ENCODE results near the gene ARID1B.

Gene ARID1B

DNA sequence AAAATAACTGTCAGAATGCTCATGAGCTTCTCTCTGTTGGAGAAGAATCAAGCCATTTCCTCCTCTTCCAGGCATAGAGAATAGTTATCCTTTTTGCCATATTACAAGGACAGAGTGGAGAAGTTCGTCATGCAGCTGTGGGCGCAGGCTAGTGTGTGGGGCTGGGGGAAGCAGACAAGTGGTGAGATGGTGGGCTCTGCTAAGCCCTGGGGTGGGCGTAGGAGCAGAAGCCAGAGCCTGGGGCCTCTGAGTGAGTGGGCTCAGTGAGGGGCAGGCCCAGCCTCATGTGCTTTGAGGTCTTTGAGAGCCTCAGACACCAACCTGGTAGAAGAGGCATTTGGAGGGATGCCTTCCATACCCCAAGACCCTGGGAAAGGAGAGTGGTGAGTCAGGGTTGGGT lies 19.4 kb downstream of the ARID1B start:
- H3K27me3 ChIP-seq = no peaks in the 10 kb centered on the region
- H3K36me3 ChIP-seq = no peaks in the 10 kb centered on the region
- H3K27ac ChIP-seq = no peak overlapping the region
- no peaks in the 10 kb centered on the region for H3K9me3 ChIP-seq
- TF ChIP-seq, protein P1, sequence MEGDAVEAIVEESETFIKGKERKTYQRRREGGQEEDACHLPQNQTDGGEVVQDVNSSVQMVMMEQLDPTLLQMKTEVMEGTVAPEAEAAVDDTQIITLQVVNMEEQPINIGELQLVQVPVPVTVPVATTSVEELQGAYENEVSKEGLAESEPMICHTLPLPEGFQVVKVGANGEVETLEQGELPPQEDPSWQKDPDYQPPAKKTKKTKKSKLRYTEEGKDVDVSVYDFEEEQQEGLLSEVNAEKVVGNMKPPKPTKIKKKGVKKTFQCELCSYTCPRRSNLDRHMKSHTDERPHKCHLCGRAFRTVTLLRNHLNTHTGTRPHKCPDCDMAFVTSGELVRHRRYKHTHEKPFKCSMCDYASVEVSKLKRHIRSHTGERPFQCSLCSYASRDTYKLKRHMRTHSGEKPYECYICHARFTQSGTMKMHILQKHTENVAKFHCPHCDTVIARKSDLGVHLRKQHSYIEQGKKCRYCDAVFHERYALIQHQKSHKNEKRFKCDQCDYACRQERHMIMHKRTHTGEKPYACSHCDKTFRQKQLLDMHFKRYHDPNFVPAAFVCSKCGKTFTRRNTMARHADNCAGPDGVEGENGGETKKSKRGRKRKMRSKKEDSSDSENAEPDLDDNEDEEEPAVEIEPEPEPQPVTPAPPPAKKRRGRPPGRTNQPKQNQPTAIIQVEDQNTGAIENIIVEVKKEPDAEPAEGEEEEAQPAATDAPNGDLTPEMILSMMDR (IDR thresholded peaks at IDR 0.05) = no peak
- H3K4me1 ChIP-seq (ENCODE audit: control insufficient read depth in 1 of 2, insufficient read depth in 1 of 2, low read depth in 1 of 2, low read length in 1 of 2) = peaks cover 0 to 3% of the 10 kb centered on the region in 2 experiments
- no peak overlapping the region for H3K4me3 ChIP-seq (ENCODE audit: low read depth in 1 of 2, low read length in 1 of 2)

DNA sequence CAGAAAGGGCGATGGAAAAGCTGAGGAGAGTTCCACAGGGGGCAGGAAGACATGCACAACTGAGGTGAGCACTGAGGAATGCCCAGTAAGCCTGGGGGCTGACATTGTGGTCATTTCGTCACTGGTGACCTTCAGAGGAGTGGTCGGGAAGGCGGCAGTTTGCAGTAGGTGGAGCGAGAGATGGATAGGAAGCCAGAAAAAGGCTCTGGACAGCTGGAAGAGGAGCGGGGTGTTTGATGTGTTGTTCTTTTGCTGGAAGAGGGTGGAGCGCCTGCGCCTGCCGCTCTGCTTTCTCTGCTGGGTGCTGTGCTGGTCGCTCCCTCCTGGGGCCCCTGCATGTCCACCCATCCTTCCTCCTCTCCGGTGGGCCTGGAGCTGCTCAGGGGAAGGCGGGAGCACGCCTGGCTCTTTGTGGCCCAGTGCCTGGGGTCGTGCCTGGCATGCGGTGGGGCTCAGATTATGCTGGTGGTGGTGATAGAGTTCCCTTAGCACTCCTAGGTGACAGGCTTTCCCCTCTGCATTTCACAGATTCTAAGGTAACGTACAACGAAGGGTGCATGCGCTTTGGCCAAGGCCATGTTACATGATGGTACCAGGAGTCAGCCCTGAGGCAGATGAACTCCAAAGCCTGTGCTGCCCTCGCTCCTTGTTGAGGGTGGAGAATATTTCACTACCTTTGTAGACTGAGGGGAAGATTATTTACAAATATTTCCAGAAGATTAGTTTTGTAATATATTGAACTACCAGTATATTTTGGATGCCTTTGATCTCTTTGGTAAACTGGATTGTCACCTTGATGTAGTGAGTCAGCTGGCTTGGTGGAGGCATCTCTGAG lies 20.9 kb downstream of the ARID1B start:
- H3K9me3 ChIP-seq = no peaks in the 10 kb centered on the region
- H3K27ac ChIP-seq = no peak overlapping the region
- TF ChIP-seq, protein P1 (IDR thresholded peaks at IDR 0.05) = no peak
- H3K36me3 ChIP-seq = no peaks in the 10 kb centered on the region
- H3K4me3 ChIP-seq (ENCODE audit: low read depth in 1 of 2, low read length in 1 of 2) = no peak overlapping the region
- peaks cover 0 to 4% of the 10 kb centered on the region in 2 experiments for H3K4me1 ChIP-seq (ENCODE audit: control insufficient read depth in 1 of 2, insufficient read depth in 1 of 2, low read depth in 1 of 2, low read length in 1 of 2)
- H3K27me3 ChIP-seq = no peaks in the 10 kb centered on the region

DNA sequence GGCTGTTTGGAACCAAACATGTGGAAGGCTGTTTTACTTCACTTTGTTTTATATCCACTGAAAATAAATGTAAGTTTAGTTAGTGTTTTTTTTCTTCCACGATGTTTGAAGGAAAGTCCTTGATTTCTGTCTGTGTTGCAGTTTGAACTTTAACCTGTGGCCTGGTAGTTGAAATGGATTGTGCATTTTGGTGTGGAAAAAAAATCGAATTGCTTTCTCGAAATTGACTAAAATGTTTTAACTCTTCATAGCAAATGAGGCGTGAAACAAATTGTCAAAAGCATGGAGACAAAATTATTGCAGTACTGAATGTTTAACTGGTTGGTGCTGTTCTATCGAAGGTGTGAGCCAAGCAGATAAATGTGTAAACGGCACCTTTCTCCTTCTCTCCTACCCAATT lies 24.5 kb downstream of the ARID1B start:
- no peaks in the 10 kb centered on the region for H3K9me3 ChIP-seq
- H3K27ac ChIP-seq = no peak overlapping the region
- no peaks in the 10 kb centered on the region for H3K36me3 ChIP-seq
- TF ChIP-seq, protein P1 (IDR thresholded peaks at IDR 0.05) = no peak
- H3K4me3 ChIP-seq (ENCODE audit: low read depth in 1 of 2, low read length in 1 of 2) = no peak overlapping the region
- peaks cover 0 to 6% of the 10 kb centered on the region in 2 experiments for H3K4me1 ChIP-seq (ENCODE audit: control insufficient read depth in 1 of 2, insufficient read depth in 1 of 2, low read depth in 1 of 2, low read length in 1 of 2)
- no peaks in the 10 kb centered on the region for H3K27me3 ChIP-seq

DNA sequence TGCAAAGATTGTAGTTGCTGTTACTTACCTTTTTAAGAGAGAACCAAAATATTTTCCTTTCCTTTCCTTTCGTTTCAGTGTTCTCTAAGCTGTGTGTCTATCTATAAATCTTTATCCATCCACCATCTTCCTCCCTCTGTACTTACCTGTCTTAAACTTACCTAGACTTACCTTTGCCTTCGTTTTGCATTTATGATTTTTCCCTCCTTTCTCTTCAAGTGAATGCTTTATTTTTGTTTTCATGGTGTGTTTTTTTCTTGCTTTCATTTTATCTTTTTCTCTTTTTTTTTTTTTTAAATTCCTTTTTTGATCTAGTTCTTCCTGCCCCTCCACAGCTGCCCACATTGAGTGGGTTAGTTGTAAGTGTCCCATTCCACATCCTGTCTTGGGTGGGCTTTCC lies 26.2 kb downstream of the ARID1B start:
- TF ChIP-seq, protein P1 (IDR thresholded peaks at IDR 0.05) = no peak
- Histone ChIP-seq H3K9me3 (no peaks in the 10 kb centered on the region), H3K4me3 (ENCODE audit: low read depth in 1 of 2, low read length in 1 of 2) (no peak overlapping the region), H3K27ac (no peak overlapping the region), H3K4me1 (ENCODE audit: control insufficient read depth in 1 of 2, insufficient read depth in 1 of 2, low read depth in 1 of 2, low read length in 1 of 2) (peaks cover 10 to 23% of the 10 kb centered on the region in 2 experiments), H3K27me3 (no peaks in the 10 kb centered on the region), H3K36me3 (no peaks in the 10 kb centered on the region)

DNA sequence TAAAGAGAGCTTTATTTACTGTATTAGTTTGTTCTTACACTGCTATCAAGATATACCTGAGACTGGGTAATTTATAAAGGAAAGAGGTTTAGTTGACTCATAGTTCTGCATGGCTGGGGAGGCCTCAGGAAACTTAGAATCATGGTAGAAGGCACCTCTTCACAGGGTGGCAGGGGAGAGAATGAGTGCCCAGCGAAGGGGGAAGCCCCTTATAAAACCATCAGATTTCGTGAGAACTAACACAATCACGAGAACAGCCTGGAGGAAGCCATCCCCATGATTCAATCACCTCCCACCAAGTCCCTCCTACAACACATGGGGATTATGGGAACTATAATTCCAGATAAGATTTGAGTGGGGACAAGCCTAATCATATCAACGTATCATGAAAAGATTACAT lies 27.2 kb downstream of the ARID1B start:
- Histone ChIP-seq H3K4me3 (ENCODE audit: low read depth in 1 of 2, low read length in 1 of 2) (no peak overlapping the region), H3K9me3 (no peaks in the 10 kb centered on the region), H3K27me3 (no peaks in the 10 kb centered on the region), H3K27ac (no peak overlapping the region), H3K36me3 (no peaks in the 10 kb centered on the region), H3K4me1 (ENCODE audit: control insufficient read depth in 1 of 2, insufficient read depth in 1 of 2, low read depth in 1 of 2, low read length in 1 of 2) (peaks cover 13 to 27% of the 10 kb centered on the region in 2 experiments)
- TF ChIP-seq, protein P1 (IDR thresholded peaks at IDR 0.05) = no peak

All from neutrophil (primary cell).